ENCODE data around the gene THRAP3. TPM values are rescaled to one million over a fixed set of nuclear protein-coding genes. Genes with fewer than 3 reads are reported as not detected.

Gene THRAP3, protein sequence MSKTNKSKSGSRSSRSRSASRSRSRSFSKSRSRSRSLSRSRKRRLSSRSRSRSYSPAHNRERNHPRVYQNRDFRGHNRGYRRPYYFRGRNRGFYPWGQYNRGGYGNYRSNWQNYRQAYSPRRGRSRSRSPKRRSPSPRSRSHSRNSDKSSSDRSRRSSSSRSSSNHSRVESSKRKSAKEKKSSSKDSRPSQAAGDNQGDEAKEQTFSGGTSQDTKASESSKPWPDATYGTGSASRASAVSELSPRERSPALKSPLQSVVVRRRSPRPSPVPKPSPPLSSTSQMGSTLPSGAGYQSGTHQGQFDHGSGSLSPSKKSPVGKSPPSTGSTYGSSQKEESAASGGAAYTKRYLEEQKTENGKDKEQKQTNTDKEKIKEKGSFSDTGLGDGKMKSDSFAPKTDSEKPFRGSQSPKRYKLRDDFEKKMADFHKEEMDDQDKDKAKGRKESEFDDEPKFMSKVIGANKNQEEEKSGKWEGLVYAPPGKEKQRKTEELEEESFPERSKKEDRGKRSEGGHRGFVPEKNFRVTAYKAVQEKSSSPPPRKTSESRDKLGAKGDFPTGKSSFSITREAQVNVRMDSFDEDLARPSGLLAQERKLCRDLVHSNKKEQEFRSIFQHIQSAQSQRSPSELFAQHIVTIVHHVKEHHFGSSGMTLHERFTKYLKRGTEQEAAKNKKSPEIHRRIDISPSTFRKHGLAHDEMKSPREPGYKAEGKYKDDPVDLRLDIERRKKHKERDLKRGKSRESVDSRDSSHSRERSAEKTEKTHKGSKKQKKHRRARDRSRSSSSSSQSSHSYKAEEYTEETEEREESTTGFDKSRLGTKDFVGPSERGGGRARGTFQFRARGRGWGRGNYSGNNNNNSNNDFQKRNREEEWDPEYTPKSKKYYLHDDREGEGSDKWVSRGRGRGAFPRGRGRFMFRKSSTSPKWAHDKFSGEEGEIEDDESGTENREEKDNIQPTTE
- polyA plus RNA-seq (2013) = 54.6 TPM

DNA sequence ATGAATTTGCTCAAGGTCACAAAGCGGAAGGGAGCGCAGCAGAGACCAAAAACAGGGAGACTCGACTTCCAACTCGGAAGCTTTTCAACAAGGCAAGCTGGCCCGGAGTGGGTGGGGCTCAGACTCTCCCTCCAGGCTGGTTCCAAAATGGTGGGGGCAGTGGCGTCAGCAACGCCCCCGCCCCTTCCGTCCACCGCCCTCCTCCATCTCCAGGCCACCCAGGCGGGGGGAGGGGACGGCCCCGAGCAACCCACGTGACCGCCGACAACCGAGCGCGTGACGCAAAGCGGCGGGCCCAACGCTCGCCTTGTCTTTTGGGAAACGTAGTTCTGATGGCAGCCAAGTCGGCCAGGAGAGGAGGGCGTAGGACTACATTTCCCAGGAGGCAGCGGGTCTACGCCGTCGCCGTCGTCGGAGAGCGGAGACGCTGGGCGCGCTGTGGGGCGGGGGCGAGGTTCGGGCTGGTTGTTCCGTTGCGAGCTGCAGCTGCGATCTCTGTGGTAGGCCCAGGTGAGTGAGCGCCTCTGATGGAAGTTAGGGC is at the start of gene THRAP3:
Gene THRAP3 (plus strand): TSS at position 448 of the 541 bp plus-strand sequence. CDS start 58,121 bp downstream, outside the sequence.
- POLR2A ChIA-PET = interaction anchor here (1.0 to 1.6 kb wide), 6 partner anchors 14 to 75 kb away, joined by 3 to 7 read pairs (median 4); partner anchors contain the start of gene TRAPPC3
- H3K9me3 ChIP-seq (ENCODE audit: control extremely low read depth in 1 of 5, control insufficient read depth in 4 of 5, insufficient read depth in 2 of 5, low read depth in 1 of 5, low read length in 4 of 5) = no peaks in the 10 kb centered on the region
- peak; percentile 100 for DNase-seq
- H3K4me1 ChIP-seq (ENCODE audit: control extremely low read depth in 1 of 4, control insufficient read depth in 4 of 4, insufficient read depth in 4 of 4, low read length in 3 of 4) = peaks cover 19 to 33% (median 30%) of the 10 kb centered on the region in 4 experiments
- peaks cover 4 to 19% (median 9%) of the 10 kb centered on the region in 4 experiments for H3K36me3 ChIP-seq (ENCODE audit: control insufficient read depth in 4 of 4, insufficient read depth in 4 of 4, low read length in 3 of 4)
- peak within 1 kb of the TSS; percentile 88 to 100 (median 93) for H3K4me3 ChIP-seq (ENCODE audit: control insufficient read depth in 1 of 7, extremely low read depth in 1 of 7, insufficient read depth in 4 of 7, low read depth in 2 of 7, low read length in 6 of 7)
- CTCF ChIA-PET = interaction anchor here (0.5 to 3.7 kb wide), 12 partner anchors 22 to 91 kb away, joined by 3 to 20 read pairs (median 6); partner anchors contain the start of gene TRAPPC3
- H3K27me3 ChIP-seq (replicated peaks in 2 of 5; ENCODE audit: control insufficient read depth in 4 of 5, insufficient read depth in 5 of 5, low read length in 4 of 5) = no peaks in the 10 kb centered on the region
- peak within 1 kb of the TSS; percentile 95 to 100 for H3K27ac ChIP-seq (ENCODE audit: insufficient read depth in 1 of 2, low read depth in 1 of 2, low read length in 2 of 2, poor library complexity in 1 of 2, severe bottlenecking in 2 of 2)
- 0% methylated on average over 45 of the region's 45 CpGs for WGBS (ENCODE audit: insufficient coverage)

DNA sequence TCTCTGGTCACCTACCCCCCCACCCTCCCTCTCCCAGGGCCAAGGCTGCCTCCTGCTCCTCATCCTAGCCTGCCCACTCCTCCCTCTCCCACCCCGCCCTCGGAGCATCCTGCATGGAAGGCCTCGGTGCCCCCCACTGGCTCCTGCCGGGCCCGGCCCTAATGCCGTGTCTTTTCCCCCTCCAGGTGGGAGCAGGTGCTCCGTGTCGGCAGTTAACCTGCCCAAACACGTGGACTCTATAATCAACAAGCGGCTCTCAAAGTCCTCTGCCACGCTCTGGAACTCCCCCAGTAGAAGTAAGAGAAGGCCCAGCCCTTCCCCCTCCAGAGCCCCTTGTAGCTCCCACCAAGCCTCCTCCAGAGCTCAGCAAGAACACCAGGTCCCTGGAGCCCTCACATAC is 49.5 kb upstream of the THRAP3 start:
- Histone ChIP-seq H3K4me1 (ENCODE audit: control extremely low read depth in 1 of 4, control insufficient read depth in 4 of 4, insufficient read depth in 4 of 4, low read length in 3 of 4) (peaks cover 0 to 5% (median 3%) of the 10 kb centered on the region in 4 experiments), H3K9me3 (ENCODE audit: control extremely low read depth in 1 of 5, control insufficient read depth in 4 of 5, insufficient read depth in 2 of 5, low read depth in 1 of 5, low read length in 4 of 5) (no peaks in the 10 kb centered on the region), H3K4me3 (ENCODE audit: control insufficient read depth in 1 of 7, extremely low read depth in 1 of 7, insufficient read depth in 4 of 7, low read depth in 2 of 7, low read length in 6 of 7) (no peak overlapping the region), H3K27me3 (replicated peaks in 2 of 5; ENCODE audit: control insufficient read depth in 4 of 5, insufficient read depth in 5 of 5, low read length in 4 of 5) (no peaks in the 10 kb centered on the region), H3K36me3 (ENCODE audit: control insufficient read depth in 4 of 4, insufficient read depth in 4 of 4, low read length in 3 of 4) (peaks cover 26 to 96% (median 82%) of the 10 kb centered on the region in 4 experiments), H3K27ac (ENCODE audit: insufficient read depth in 1 of 2, low read depth in 1 of 2, low read length in 2 of 2, poor library complexity in 1 of 2, severe bottlenecking in 2 of 2) (peak overlapping the region in 1 of 2 experiments; percentile 68)
- 98% methylated on average over 6 of the region's 11 CpGs for WGBS (ENCODE audit: insufficient coverage)
- POLR2A ChIA-PET = interaction anchor here (0.6 kb wide), 1 partner anchor 21 kb away, joined by 3 read pairs; no protein-coding TSS in a partner anchor
- CTCF ChIA-PET = interaction anchor here (1.4 to 3.6 kb wide), 2 partner anchors 13 to 25 kb away, joined by 5 to 15 read pairs; partner anchors contain the start of gene TRAPPC3
- DNase-seq = no peak

- POLR2A ChIA-PET = interaction anchor here (0.6 kb wide), 1 partner anchor 21 kb away, joined by 3 read pairs; no protein-coding TSS in a partner anchor
- WGBS (ENCODE audit: insufficient coverage) = 94% methylated on average over 9 of the region's 11 CpGs
These were observed 48.8 kb upstream of the THRAP3 start for GRCh38 chr1:36175137-36176095.

GRCh38 chr1:36176106-36176949 is 47.9 kb upstream of the THRAP3 start:
- H3K4me1 ChIP-seq (ENCODE audit: control extremely low read depth in 1 of 4, control insufficient read depth in 4 of 4, insufficient read depth in 4 of 4, low read length in 3 of 4) = peaks cover 0 to 5% (median 3%) of the 10 kb centered on the region in 4 experiments
- H3K27me3 ChIP-seq (replicated peaks in 2 of 5; ENCODE audit: control insufficient read depth in 4 of 5, insufficient read depth in 5 of 5, low read length in 4 of 5) = no peaks in the 10 kb centered on the region
- ChIA-PET POLR2A (no interaction called here), CTCF (no interaction called here)
- DNase-seq = no peak
- no peaks in the 10 kb centered on the region for H3K9me3 ChIP-seq (ENCODE audit: control extremely low read depth in 1 of 5, control insufficient read depth in 4 of 5, insufficient read depth in 2 of 5, low read depth in 1 of 5, low read length in 4 of 5)
- H3K4me3 ChIP-seq (ENCODE audit: control insufficient read depth in 1 of 7, extremely low read depth in 1 of 7, insufficient read depth in 4 of 7, low read depth in 2 of 7, low read length in 6 of 7) = no peak overlapping the region
- H3K36me3 ChIP-seq (ENCODE audit: control insufficient read depth in 4 of 4, insufficient read depth in 4 of 4, low read length in 3 of 4) = peaks cover 26 to 97% (median 81%) of the 10 kb centered on the region in 4 experiments
- H3K27ac ChIP-seq (ENCODE audit: insufficient read depth in 1 of 2, low read depth in 1 of 2, low read length in 2 of 2, poor library complexity in 1 of 2, severe bottlenecking in 2 of 2) = peak overlapping the region in 1 of 2 experiments; percentile 68
- 97% methylated on average over 68 of the region's 76 CpGs for WGBS (ENCODE audit: insufficient coverage)

More at GRCh38 chr1:36175137-36176095, 48.8 kb upstream of the THRAP3 start:
- Histone ChIP-seq H3K4me1 (ENCODE audit: control extremely low read depth in 1 of 4, control insufficient read depth in 4 of 4, insufficient read depth in 4 of 4, low read length in 3 of 4) (peaks cover 0 to 5% (median 3%) of the 10 kb centered on the region in 4 experiments), H3K27ac (ENCODE audit: insufficient read depth in 1 of 2, low read depth in 1 of 2, low read length in 2 of 2, poor library complexity in 1 of 2, severe bottlenecking in 2 of 2) (peak overlapping the region in 1 of 2 experiments; percentile 68), H3K27me3 (replicated peaks in 2 of 5; ENCODE audit: control insufficient read depth in 4 of 5, insufficient read depth in 5 of 5, low read length in 4 of 5) (no peaks in the 10 kb centered on the region), H3K4me3 (ENCODE audit: control insufficient read depth in 1 of 7, extremely low read depth in 1 of 7, insufficient read depth in 4 of 7, low read depth in 2 of 7, low read length in 6 of 7) (no peak overlapping the region), H3K9me3 (ENCODE audit: control extremely low read depth in 1 of 5, control insufficient read depth in 4 of 5, insufficient read depth in 2 of 5, low read depth in 1 of 5, low read length in 4 of 5) (no peaks in the 10 kb centered on the region), H3K36me3 (ENCODE audit: control insufficient read depth in 4 of 4, insufficient read depth in 4 of 4, low read length in 3 of 4) (peaks cover 26 to 96% (median 82%) of the 10 kb centered on the region in 4 experiments)
- peak in 2 of 3 donors; percentile 51 to 65 for DNase-seq
- CTCF ChIA-PET = interaction anchor here (1.4 to 3.6 kb wide), 2 partner anchors 12 to 25 kb away, joined by 5 to 15 read pairs; partner anchors contain the start of gene TRAPPC3

DNA sequence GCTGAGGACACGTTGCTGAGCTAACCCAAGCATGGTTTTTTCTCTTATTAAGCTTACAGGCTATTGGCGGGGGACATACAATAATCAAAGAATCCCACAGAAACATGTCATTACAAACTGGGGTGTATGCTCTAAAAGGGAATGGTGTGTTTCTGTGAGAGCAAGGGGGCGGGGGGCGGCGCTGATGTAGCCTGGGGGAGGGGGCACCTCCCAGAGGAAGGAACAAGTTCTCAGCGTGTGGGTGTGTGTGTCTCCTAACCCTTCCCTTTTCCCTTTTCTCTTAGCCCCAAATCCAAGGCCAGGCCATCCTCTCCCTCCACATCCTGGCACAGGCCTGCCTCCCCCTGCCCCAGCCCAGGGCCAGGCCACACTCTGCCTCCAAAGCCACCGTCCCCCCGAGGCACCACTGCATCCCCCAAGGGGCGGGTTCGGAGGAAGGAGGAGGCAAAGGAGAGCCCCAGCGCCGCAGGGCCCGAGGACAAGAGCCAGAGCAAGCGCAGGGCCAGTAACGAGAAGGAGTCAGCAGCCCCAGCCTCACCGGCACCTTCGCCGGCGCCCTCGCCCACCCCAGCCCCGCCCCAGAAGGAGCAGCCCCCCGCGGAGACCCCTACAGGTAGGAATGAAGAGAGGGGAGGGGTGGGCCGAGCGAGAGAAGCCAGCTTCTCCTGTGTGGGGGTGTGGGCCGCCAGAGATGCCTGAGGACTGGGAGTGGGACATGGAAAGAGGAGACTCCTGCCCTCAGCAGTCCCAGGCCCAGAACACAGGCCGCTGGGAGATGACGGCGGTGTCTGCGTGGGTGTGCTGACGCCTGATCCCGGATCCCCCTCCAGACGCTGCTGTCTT is 46.4 kb upstream of the THRAP3 start:
- Histone ChIP-seq H3K27ac (ENCODE audit: insufficient read depth in 1 of 2, low read depth in 1 of 2, low read length in 2 of 2, poor library complexity in 1 of 2, severe bottlenecking in 2 of 2) (no peak overlapping the region), H3K4me3 (ENCODE audit: control insufficient read depth in 1 of 7, extremely low read depth in 1 of 7, insufficient read depth in 4 of 7, low read depth in 2 of 7, low read length in 6 of 7) (no peak overlapping the region), H3K36me3 (ENCODE audit: control insufficient read depth in 4 of 4, insufficient read depth in 4 of 4, low read length in 3 of 4) (peaks cover 18 to 89% (median 74%) of the 10 kb centered on the region in 4 experiments), H3K4me1 (ENCODE audit: control extremely low read depth in 1 of 4, control insufficient read depth in 4 of 4, insufficient read depth in 4 of 4, low read length in 3 of 4) (peaks cover 0 to 5% (median 3%) of the 10 kb centered on the region in 4 experiments), H3K27me3 (replicated peaks in 2 of 5; ENCODE audit: control insufficient read depth in 4 of 5, insufficient read depth in 5 of 5, low read length in 4 of 5) (no peaks in the 10 kb centered on the region), H3K9me3 (ENCODE audit: control extremely low read depth in 1 of 5, control insufficient read depth in 4 of 5, insufficient read depth in 2 of 5, low read depth in 1 of 5, low read length in 4 of 5) (no peaks in the 10 kb centered on the region)
- 96% methylated on average over 26 of the region's 33 CpGs for WGBS (ENCODE audit: insufficient coverage)
- POLR2A ChIA-PET = no interaction called here
- CTCF ChIA-PET = interaction anchor here (1.3 kb wide), 1 partner anchor 15 kb away, joined by 3 read pairs; no protein-coding TSS in a partner anchor
- DNase-seq = no peak
